Superior temporal gyrus (tissue), 1 donor: Measurements from ENCODE around the gene PAPPA2.

Experiments
- DNase-seq: peaks from one replicate; pipeline ENCODE4 v3.0.0-alpha.2; 2016; ENCODE audit errors: extremely low spot score

PAPPA2 gene

GRCh38 chr1:176767714-176768136 is 304.8 kb downstream of the PAPPA2 start:
- no peak for DNase-seq

- no peak for DNase-seq
Observed at GRCh38 chr1:176768532-176768931, 305.6 kb downstream of the PAPPA2 start.

- DNase-seq: no peak
Observed at GRCh38 chr1:176770066-176770465, 307.1 kb downstream of the PAPPA2 start.

GRCh38 chr1:176773038-176773437 is 310.1 kb downstream of the PAPPA2 start:
- no peak for DNase-seq

DNA sequence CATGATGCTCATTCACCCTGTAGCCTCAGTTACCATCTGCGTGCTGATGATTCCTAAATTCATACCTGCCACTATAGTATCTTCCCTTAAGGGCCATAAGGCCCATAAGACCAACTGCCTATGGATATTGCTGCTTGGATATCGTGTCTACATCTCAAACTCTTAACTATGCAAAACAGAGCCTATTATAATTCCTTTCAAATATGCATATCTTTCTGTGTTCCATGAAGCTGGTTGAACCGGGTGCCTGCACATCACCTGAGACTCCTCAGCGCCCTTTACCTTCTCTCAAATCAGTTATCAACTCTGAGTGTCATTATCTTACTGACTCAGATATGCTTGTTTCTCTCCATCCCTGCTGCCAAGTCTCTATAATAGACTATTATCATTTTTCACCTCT is 311.2 kb downstream of the PAPPA2 start:
- no peak for DNase-seq

DNA sequence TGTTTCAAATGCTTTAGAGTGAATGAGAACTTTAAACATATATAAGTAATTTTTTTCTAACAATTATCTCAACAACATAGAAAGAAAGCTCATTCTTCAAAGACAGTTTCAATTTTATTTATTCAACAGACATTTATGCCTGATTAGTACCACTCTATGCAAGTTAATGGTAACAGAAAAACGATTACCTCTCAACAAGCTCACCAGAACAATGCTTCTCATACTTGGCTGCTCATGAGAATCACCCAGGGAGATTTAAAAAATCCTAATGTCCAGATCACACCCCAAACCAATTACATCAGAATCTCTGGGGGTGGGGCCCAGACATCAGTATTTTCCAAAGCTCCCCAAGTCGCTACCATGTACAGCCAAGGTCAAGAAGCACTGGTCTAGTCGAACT is 312.4 kb downstream of the PAPPA2 start:
- DNase-seq: no peak

DNA sequence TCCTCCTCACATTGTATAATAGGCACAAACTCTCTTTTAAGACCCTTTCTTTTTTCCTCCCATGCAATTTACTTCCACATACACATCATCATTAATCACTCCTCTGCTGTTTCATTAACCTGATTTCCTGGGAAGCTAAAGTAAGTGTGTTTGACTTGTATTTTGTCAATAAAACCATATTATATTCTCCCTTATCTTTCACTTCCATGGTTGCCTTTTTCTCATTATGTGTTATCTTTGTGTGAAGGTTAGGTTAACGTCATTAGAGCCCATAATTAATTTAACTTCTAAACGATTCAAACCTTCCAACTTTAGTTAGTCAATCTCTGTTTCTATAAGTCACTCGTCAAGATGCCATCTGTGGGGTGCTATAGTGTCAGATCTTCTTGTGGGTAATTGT is 313.0 kb downstream of the PAPPA2 start:
- DNase-seq: no peak

- DNase-seq: no peak
Observed at GRCh38 chr1:176778056-176778455, 315.1 kb downstream of the PAPPA2 start.

- DNase-seq: no peak
Observed at GRCh38 chr1:176779992-176780328, 317.0 kb downstream of the PAPPA2 start.

DNA sequence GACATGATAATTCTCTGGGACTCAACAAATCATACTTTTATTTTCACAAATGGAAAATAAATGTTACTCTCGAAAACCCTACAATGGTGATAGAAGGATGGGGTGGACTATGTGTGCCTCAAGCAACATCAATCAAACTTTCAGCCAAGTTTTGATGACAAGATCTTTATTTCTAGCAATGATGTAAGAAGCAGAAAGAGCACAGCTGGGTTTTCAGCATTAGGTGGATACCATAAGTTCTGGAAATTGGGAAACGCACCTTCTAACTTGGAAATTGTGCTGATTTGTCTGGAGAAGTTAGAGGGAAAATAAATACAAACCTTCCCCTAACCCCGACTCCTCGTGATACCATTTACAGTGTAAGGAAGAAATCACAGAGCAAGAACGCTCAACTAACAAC is 320.3 kb downstream of the PAPPA2 start:
- DNase-seq: no peak

GRCh38 chr1:176785056-176785455 is 322.1 kb downstream of the PAPPA2 start:
- DNase-seq: no peak

DNA sequence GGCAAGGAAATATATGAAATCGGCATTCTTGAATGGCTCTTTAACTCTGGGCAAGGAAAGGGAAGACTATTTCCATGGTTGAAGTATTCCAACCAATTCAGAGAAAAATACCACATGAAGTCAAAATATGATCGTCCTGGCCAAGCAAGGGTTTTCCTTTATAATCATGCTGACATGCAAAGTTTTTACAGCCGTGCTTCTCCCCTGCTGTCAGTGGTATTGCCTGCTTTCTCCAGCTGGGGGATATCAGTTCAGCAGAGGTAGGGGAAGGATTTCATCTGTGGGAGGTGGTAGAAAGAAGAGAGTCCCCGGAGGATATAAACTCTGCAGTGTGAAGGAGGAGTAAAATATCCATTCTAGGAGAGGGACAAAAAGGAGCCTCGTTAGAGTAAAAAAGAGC is 322.8 kb downstream of the PAPPA2 start:
- DNase-seq: no peak

DNA sequence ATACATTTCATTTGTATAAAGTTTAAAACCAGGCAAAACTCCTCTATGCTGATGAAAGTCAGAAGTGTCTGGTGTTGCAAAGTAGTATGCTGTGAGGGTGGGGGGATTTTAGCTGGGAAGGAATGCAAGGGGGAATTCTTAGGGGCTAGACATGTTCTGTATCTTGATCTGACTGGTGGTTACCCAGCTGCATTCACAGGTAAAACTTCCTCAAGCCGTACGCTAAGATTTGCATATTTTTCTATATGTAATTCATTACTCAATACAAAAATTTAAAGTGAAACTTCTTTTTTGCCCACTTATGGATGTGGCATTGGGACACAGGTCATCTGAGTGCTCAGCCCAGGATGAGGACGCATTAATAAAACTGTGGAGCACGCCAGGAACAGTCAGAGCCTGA is 323.3 kb downstream of the PAPPA2 start:
- no peak for DNase-seq

DNA sequence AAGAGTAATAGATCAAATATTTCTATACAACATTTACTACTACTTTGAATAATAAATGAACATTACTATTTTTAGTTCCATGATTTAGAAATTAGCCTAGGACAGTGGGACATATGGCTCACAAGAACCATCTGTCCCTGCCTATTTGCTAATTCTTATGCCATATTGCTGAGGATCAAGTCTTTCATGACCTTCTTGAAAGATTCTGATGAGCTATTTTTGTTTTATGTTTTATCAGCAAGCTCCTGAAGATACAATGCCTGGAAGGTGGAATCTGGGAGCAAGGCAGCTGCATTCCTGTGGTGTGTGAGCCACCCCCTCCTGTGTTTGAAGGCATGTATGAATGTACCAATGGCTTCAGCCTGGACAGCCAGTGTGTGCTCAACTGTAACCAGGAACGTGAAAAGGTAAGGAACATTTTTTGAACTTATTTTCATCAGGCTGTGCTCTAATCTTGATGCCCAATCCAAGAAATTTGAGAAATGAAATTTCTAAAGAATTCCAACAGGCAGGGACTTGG is 326.7 kb downstream of the PAPPA2 start:
- DNase-seq: no peak

DNA sequence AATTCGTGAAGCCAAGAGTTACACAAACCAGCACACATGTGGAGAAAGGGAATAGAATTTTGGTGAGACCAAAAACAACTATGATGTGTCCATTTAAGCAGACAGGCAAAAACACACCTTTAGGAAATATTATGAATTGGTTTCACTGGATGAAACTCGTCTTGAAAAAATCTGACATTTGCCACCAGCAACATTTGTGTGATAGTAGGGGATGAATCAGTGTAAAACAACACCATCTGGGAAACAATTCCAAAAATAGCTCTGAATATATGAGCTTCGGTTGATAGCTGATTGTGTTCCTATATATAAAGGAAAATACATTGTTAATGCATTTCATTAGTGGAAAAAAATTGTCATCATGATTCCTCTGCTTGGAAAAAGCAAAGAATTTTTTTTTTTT is 327.8 kb downstream of the PAPPA2 start:
- no peak for DNase-seq

DNA sequence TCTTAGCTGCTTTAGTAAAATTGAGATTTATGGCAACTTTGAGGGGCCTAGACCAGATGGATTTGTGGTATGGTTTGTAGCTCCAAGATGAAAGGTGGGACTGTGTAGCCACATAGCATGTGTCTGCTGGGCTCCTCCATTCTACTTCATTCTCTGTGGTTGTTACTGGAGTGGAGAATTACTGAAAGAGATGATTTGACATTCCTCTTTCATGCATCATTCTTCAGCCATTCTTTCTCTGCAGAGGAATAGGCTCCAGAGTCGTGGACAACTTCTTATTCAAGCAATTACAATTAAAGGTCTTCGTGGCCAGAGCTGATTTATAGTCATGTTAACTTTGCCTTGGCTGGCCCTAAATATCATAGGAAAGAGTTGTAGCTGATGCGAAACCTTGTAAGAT is 328.9 kb downstream of the PAPPA2 start:
- DNase-seq: no peak

GRCh38 chr1:176794897-176795508 is 332.0 kb downstream of the PAPPA2 start:
- DNase-seq: no peak

- DNase-seq: no peak
Observed at GRCh38 chr1:176795929-176796328, 333.0 kb downstream of the PAPPA2 start.

GRCh38 chr1:176796583-176796982 is 333.6 kb downstream of the PAPPA2 start:
- no peak for DNase-seq

- DNase-seq: no peak
Observed at GRCh38 chr1:176799327-176799726, 336.4 kb downstream of the PAPPA2 start.

GRCh38 chr1:176800978-176801513 is 338.1 kb downstream of the PAPPA2 start:
- no peak for DNase-seq

DNA sequence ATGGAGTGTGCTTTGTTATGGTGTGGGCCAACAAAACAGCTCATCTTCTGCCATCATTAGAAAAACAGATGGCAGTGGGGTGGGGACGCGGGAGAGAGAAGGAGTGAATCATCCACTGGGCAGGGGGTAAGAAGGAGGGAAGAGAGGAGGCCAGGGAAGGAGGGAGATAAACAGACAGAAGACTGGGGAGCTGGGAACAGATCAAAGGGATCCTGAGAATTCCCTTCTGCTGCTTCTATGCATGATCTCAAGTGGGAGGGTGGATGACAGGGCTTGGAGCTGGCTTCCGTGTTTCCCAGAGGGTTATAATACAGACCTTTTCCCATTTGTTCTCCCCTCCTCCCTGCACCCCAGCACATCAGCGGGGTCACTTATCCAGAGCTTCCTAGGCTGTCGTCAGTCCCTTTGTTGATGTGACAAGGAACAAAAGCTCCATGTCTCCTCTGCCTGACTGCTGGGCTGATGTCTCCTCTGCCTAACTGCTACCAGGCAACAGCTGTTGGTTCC is 338.6 kb downstream of the PAPPA2 start:
- no peak for DNase-seq

DNA sequence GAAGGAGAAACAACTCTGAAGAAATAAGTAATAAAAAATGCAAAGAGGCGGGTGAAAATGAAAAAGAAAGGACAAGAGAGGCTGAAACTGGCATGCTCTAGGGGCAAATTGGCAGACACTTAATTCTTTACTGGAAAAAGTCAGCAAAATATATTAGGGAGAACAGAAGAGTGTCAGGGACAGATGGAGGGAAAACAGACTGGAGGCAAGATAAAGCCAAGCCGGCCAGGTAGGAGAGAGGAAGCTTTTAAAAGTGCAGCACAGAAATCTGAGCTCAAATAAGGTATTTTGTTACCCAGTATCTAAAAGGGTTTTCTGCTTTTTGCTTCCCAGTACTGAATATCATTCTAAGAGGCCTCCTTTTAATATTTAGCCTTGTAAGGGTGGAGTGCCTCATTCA is 339.3 kb downstream of the PAPPA2 start:
- DNase-seq: no peak

DNA sequence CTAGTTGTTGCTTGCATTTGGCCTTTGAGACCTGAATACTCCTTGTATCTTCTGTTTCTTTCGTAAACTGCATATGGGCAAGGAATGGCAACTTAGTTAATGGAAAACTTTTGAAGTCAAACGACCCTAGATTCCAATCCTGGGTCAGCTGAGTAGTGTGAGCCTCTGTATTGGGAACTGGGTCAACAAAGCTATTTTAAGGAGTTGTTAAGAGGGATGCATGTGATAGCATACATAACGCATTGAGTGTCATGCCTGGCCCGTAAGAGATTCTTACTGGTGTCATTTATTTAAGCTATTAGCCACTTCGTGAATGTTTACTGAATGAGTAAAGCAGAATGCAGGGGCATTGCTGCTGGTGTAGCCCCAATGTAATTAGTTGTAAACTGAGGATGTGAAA is 340.1 kb downstream of the PAPPA2 start:
- no peak for DNase-seq
